ENCODE data around the gene AIFM3. TPM values are rescaled to one million over a fixed set of nuclear protein-coding genes. Genes with fewer than 3 reads are reported as not detected.

AIFM3 gene
- total RNA-seq, 1 donor from 2014 or later, result 12.3 TPM

DNA sequence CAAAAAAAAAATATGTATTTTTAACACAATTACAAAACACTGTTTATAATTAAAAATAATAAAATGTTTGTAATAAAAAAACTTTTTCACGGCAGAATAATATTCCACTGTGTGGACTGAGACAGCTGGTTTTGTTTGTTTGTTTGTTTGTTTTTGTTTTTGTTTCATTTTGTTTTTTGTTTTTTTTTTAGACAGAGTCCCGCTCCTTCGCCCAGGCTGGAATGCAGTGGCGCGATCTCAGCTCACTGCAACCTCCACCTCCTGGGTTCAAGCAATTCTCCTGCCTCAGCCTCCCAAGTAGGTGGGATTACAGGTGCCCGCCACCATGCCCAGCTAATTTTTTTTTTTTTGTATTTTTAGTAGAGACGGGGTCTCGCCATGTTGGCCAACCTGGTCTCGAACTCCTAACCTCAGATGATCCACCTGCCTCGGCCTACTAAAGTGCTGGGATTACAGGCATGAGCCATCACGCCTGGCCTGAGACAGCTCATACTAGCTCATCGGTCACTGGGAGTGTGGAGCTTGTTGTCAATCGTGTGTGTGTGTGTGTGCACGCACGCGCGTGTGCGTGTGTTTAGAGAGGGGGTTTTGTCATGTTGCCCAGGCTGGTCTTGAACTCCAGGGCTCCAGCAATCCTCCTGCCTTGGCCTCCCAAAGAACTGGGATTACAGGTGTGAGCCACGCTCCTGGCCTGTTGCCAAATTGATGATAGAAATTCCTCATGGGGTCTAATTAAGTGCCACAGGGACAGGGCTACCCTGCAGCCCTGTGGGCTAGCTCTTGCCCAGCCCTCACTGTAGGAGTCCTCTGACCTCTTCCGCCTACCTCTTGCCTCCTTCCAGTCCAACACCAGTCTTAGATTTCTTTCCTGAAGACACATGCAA is 7.2 kb upstream of the AIFM3 start:
- Histone ChIP-seq H3K4me1 (peaks cover 23% of the 10 kb centered on the region), H3K27ac (no peak overlapping the region), H3K4me3 (no peak overlapping the region), H3K27me3 (ENCODE audit: low read depth) (peaks cover 16% of the 10 kb centered on the region), H3K9me3 (no peaks in the 10 kb centered on the region), H3K36me3 (no peaks in the 10 kb centered on the region)
- TF ChIP-seq, protein P1, sequence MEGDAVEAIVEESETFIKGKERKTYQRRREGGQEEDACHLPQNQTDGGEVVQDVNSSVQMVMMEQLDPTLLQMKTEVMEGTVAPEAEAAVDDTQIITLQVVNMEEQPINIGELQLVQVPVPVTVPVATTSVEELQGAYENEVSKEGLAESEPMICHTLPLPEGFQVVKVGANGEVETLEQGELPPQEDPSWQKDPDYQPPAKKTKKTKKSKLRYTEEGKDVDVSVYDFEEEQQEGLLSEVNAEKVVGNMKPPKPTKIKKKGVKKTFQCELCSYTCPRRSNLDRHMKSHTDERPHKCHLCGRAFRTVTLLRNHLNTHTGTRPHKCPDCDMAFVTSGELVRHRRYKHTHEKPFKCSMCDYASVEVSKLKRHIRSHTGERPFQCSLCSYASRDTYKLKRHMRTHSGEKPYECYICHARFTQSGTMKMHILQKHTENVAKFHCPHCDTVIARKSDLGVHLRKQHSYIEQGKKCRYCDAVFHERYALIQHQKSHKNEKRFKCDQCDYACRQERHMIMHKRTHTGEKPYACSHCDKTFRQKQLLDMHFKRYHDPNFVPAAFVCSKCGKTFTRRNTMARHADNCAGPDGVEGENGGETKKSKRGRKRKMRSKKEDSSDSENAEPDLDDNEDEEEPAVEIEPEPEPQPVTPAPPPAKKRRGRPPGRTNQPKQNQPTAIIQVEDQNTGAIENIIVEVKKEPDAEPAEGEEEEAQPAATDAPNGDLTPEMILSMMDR (IDR thresholded peaks at IDR 0.05), result no peak
- no peak for DNase-seq
- ATAC-seq, result no peak
- intact Hi-C loops (cut with DNase I), result no loop called here

DNA sequence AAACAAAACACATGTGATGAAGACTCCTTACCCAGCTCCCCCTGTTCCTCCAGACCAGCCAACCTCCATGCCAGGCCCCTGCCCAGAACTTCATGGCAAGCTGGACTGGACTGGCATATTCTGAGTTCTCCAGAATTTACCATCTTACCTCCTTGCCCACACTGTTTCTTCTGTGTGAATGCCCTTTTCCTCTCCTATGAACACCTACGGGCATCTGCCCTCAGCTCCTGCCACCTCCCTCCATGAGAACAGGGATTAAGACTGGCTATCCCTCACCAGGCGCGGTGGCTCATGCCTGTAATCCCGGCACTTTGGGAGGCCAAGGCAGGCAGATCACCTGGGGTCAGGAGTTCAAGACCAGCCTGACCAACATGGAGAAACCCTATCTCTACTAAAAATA is 6.4 kb upstream of the AIFM3 start:
- H3K27ac ChIP-seq, result no peak overlapping the region
- intact Hi-C loops (cut with DNase I), result no loop called here
- no peaks in the 10 kb centered on the region for H3K9me3 ChIP-seq
- DNase-seq, result no peak
- no peak for ATAC-seq
- H3K4me1 ChIP-seq, result peaks cover 23% of the 10 kb centered on the region
- TF ChIP-seq, protein P1 (IDR thresholded peaks at IDR 0.05), result no peak
- H3K27me3 ChIP-seq (ENCODE audit: low read depth), result peaks cover 20% of the 10 kb centered on the region
- no peak overlapping the region for H3K4me3 ChIP-seq
- no peaks in the 10 kb centered on the region for H3K36me3 ChIP-seq

DNA sequence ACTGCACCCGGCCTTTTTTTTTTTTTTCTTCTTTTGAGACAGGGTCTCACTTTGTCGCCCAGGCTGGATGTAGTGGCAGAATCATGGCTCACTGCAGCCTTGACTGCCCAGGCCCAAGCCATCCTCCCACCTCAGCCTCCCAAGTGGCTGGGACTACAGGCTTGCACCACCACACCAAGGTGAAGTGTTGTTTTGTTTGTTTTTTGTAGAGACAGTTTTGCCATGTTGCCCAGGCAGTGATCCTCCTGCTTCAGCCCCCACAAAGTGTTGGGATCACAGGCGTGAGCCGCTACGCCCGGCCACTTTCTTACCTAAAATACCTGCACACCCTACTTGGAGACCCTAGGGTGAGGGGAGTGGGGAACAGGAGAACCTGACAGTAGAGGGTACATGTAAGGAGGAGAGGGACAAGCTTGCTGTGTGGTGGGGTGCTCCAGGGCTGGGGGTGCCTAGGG is 4.5 kb upstream of the AIFM3 start:
- no peak overlapping the region for H3K27ac ChIP-seq
- H3K36me3 ChIP-seq, result no peaks in the 10 kb centered on the region
- TF ChIP-seq, protein P1 (IDR thresholded peaks at IDR 0.05), result no peak
- ATAC-seq (no peak), DNase-seq (no peak)
- intact Hi-C loops (cut with DNase I), result no loop called here
- H3K27me3 ChIP-seq (ENCODE audit: low read depth), result peaks cover 22% of the 10 kb centered on the region
- no peaks in the 10 kb centered on the region for H3K9me3 ChIP-seq
- H3K4me3 ChIP-seq, result no peak overlapping the region
- peaks cover 16% of the 10 kb centered on the region for H3K4me1 ChIP-seq

DNA sequence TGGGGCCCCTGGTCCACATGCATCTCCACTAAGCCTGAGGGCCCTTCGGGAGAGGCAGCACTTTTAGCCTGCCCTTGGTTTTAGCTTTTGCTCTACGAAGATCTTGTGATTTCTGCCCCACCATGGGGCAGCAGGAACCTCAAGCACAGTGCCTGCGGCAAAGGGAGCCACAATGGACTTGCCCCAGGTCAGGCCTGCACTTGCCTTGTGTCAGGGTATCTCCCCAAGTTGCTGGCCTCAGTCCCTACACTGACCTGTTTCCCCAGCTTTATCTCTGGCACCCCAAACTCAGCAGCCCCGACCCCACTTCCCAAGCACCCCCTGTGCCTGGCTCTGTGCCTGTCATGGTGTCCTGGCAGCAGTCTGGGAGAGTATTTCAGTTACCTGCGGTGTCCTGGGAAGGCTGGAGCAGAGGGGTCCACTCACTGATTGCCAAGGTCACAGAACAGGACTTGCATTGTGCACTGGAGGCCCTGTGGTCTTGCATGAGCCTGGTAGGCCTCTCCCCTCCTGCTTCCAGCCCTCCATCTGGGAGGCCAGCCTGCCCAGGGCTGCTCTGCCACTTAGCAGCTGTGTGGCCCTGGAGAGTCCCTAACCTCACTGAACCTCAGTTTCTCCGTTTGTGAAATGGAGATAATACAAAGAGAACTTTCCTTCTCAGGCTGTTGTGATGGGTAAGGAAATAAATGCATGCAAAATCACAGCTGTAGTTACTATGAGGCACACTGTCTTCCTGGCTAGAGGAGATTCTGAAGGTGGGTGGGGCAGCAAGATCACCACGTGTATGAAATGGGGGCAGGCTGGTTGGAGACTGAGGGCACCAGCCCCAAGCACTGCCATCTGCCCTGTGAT is 3.6 kb upstream of the AIFM3 start:
- DNase-seq (no peak), ATAC-seq (no peak)
- intact Hi-C loops (cut with DNase I), result no loop called here

More for the DNA sequence above, 3.6 kb upstream of the AIFM3 start:
- Histone ChIP-seq H3K36me3 (no peaks in the 10 kb centered on the region), H3K27me3 (ENCODE audit: low read depth) (peaks cover 22% of the 10 kb centered on the region), H3K9me3 (no peaks in the 10 kb centered on the region), H3K27ac (no peak overlapping the region), H3K4me1 (peaks cover 8% of the 10 kb centered on the region), H3K4me3 (no peak overlapping the region)
- TF ChIP-seq, protein P1 (IDR thresholded peaks at IDR 0.05), result no peak

Measured in lower lobe of right lung (tissue), 2 donors.